Measurements from ENCODE around the gene GOLM1. TPM values are rescaled to one million over a fixed set of nuclear protein-coding genes. Genes with fewer than 3 reads are reported as not detected.

GOLM1 gene
- total RNA-seq, 1 donor from 2014 or later, result 22.4 TPM

DNA sequence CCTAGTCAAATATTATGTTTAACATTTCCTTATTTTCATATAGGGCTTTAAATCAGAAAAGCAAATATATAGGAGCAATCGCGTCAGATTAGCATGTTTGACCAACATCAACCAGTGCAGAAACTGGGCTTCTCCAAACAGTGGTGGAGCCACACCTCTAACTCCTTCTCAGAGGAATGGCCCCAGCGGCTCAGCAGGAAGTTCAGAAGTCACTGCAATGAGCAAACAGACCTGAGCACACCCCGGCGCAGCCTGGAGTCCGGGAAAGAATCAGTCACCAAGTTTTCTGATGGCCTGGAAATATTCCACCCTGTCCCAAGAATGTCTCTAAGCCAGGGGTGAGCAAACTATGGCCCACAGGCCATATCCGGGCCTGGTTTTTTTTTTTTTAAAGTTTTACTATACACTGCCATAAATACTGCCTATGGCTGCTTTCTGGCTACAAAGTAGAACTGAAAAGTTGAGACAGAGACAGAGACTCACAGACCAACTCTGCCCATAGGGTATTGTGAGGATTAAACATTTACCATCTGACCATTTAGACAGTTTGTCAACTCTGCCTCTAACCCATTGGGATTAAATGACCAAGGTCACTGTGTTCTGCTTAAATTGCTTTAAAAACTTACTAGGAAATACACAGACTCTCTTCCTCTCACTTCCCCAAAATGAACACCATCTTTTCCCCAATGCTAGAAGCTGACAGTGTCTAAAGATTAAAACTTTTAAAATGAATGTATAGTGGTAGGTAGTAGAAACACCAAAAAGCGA is 5.4 kb downstream of the GOLM1 start:
- Histone ChIP-seq H3K9me3 (ENCODE audit: control insufficient read depth in 3 of 3, low read length in 3 of 3) (no peaks in the 10 kb centered on the region), H3K36me3 (ENCODE audit: control insufficient read depth in 3 of 3, insufficient read depth in 3 of 3, low read length in 3 of 3) (no peaks in the 10 kb centered on the region), H3K4me1 (ENCODE audit: control insufficient read depth in 3 of 3, insufficient read depth in 3 of 3, low read length in 3 of 3) (peaks cover 0 to 4% (median 3%) of the 10 kb centered on the region in 3 donors), H3K27ac (ENCODE audit: low read depth, low read length) (no peak overlapping the region), H3K4me3 (ENCODE audit: low read length in 3 of 3) (no peak overlapping the region), H3K27me3 (ENCODE audit: control insufficient read depth in 3 of 3, insufficient read depth in 3 of 3, low read length in 3 of 3) (peaks cover 0 to 10% (median 4%) of the 10 kb centered on the region in 3 donors), H3K9ac (ENCODE audit: low read depth in 1 of 3, low read length in 3 of 3) (no peak overlapping the region)

DNA sequence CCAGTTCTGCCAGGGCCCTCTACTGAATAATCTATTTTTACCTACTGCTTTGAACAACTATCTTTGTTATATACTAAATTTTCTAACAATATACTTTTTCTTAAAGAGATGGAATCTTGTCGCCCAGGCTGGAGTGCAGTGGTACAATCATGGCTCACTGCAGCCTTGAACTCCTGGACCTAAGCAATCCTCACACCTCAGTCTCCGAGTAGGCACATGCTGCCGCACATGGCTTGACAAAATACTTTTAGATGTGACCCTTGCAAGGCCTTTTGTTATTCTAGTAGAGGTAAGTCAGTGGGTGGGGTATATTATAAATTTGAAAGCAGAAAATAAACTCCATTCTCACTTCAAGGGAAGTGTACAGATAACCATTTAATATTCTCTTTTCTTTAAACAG is 7.9 kb downstream of the GOLM1 start:
- H3K4me3 ChIP-seq (ENCODE audit: low read length in 3 of 3), result no peak overlapping the region
- H3K36me3 ChIP-seq (ENCODE audit: control insufficient read depth in 3 of 3, insufficient read depth in 3 of 3, low read length in 3 of 3), result no peaks in the 10 kb centered on the region
- no peak overlapping the region for H3K27ac ChIP-seq (ENCODE audit: low read depth, low read length)
- no peak overlapping the region for H3K9ac ChIP-seq (ENCODE audit: low read depth in 1 of 3, low read length in 3 of 3)
- H3K4me1 ChIP-seq (ENCODE audit: control insufficient read depth in 3 of 3, insufficient read depth in 3 of 3, low read length in 3 of 3), result no peaks in the 10 kb centered on the region
- H3K27me3 ChIP-seq (ENCODE audit: control insufficient read depth in 3 of 3, insufficient read depth in 3 of 3, low read length in 3 of 3), result no peaks in the 10 kb centered on the region
- H3K9me3 ChIP-seq (ENCODE audit: control insufficient read depth in 3 of 3, low read length in 3 of 3), result no peaks in the 10 kb centered on the region

DNA sequence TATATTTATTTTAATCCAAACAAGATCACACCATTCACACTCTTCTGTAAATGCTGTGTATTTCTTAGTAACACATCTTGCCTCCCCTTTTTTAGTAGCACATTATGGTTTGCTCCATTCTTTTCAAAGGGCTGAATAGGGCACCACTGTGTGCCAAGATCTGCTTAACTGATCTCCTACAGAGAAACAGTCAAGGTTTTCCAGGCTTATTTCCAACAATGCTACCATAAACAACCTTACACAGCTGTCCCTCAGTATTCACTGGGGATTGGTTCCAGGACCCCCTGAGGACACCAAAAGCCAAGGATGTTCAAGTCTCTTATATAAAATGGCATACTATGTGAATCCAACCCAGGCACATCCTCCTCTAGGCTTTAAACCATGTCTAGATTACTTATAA is 16.5 kb downstream of the GOLM1 start:
- no peaks in the 10 kb centered on the region for H3K4me1 ChIP-seq (ENCODE audit: control insufficient read depth in 3 of 3, insufficient read depth in 3 of 3, low read length in 3 of 3)
- H3K36me3 ChIP-seq (ENCODE audit: control insufficient read depth in 3 of 3, insufficient read depth in 3 of 3, low read length in 3 of 3), result peaks cover 0 to 3% (median 0%) of the 10 kb centered on the region in 3 donors
- H3K27me3 ChIP-seq (ENCODE audit: control insufficient read depth in 3 of 3, insufficient read depth in 3 of 3, low read length in 3 of 3), result no peaks in the 10 kb centered on the region
- H3K4me3 ChIP-seq (ENCODE audit: low read length in 3 of 3), result no peak overlapping the region
- no peak overlapping the region for H3K27ac ChIP-seq (ENCODE audit: low read depth, low read length)
- H3K9me3 ChIP-seq (ENCODE audit: control insufficient read depth in 3 of 3, low read length in 3 of 3), result no peaks in the 10 kb centered on the region
- H3K9ac ChIP-seq (ENCODE audit: low read depth in 1 of 3, low read length in 3 of 3), result no peak overlapping the region

DNA sequence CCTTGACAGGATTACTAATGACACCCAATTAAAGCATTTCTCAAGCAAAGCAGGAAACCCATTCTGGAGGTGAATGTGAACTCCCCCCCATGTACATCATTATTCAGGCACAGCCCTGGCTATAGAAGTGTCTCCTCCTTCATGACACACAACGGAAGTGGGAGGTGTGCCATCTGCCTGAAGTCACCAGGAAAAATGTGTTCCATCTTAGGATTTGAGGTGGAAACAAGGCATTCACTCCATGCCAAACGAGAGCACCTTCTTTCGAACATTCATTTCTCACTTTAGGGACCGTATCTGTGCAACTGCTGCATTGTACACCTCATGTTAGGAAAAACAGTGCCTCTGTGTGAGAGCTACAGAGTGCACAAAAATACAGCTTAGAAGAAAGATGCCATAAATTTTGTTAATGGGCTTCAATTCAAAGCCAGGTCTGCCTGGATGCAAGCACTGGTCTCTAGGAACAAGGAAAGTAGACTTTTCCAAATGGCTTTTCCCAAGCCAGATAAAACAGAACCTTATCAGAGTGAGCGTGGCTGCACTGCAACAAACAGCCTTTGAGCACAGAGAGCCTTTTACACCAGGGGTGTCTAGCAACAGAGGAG is 19.4 kb downstream of the GOLM1 start:
- no peak overlapping the region for H3K9ac ChIP-seq (ENCODE audit: low read depth in 1 of 3, low read length in 3 of 3)
- H3K4me3 ChIP-seq (ENCODE audit: low read length in 3 of 3), result no peak overlapping the region
- H3K27ac ChIP-seq (ENCODE audit: low read depth, low read length), result no peak overlapping the region
- H3K27me3 ChIP-seq (ENCODE audit: control insufficient read depth in 3 of 3, insufficient read depth in 3 of 3, low read length in 3 of 3), result no peaks in the 10 kb centered on the region
- no peaks in the 10 kb centered on the region for H3K4me1 ChIP-seq (ENCODE audit: control insufficient read depth in 3 of 3, insufficient read depth in 3 of 3, low read length in 3 of 3)
- H3K9me3 ChIP-seq (ENCODE audit: control insufficient read depth in 3 of 3, low read length in 3 of 3), result no peaks in the 10 kb centered on the region
- H3K36me3 ChIP-seq (ENCODE audit: control insufficient read depth in 3 of 3, insufficient read depth in 3 of 3, low read length in 3 of 3), result peaks cover 0 to 7% (median 0%) of the 10 kb centered on the region in 3 donors

DNA sequence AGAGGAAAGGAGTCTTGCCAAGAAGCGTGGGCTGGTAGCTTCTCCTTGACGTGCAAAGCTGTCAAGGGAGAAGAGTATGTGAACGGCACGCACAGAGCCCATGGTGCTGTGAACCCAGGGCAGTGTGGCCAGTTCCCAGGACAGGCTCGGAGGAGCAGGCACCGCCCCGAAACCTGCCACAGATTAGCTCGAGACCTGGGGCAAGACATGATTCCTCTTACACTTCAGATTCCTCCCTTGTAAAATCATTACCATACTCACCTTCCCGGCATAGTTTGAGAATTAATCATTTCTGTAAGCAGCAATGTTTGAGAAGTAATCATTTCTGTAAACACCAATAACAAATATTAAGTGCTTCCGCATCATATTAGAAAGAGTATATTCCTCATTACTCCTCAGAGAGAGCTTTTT is 19.9 kb downstream of the GOLM1 start:
- H3K27me3 ChIP-seq (ENCODE audit: control insufficient read depth in 3 of 3, insufficient read depth in 3 of 3, low read length in 3 of 3), result no peaks in the 10 kb centered on the region
- H3K9ac ChIP-seq (ENCODE audit: low read depth in 1 of 3, low read length in 3 of 3), result no peak overlapping the region
- peaks cover 0 to 7% (median 0%) of the 10 kb centered on the region in 3 donors for H3K36me3 ChIP-seq (ENCODE audit: control insufficient read depth in 3 of 3, insufficient read depth in 3 of 3, low read length in 3 of 3)
- no peaks in the 10 kb centered on the region for H3K9me3 ChIP-seq (ENCODE audit: control insufficient read depth in 3 of 3, low read length in 3 of 3)
- no peak overlapping the region for H3K27ac ChIP-seq (ENCODE audit: low read depth, low read length)
- no peak overlapping the region for H3K4me3 ChIP-seq (ENCODE audit: low read length in 3 of 3)
- no peaks in the 10 kb centered on the region for H3K4me1 ChIP-seq (ENCODE audit: control insufficient read depth in 3 of 3, insufficient read depth in 3 of 3, low read length in 3 of 3)

DNA sequence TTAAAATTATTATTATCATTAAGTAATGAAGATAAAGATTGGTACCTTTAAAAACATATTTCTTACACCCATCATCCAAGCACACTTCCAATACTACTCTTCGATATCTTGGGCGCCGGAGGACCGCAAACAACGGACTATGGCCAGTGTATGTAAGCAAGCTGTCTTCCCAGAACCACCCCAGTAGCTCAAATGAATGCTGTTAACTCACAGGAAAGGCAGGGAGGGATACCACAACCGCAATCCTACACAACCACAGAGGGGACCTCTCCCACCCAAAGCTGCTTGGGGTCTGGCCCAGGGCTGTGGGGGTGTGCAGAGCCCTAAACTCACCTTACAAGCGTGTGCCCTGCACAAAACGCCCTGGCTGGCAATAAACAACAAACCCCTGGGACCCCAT is 20.6 kb downstream of the GOLM1 start:
- H3K27me3 ChIP-seq (ENCODE audit: control insufficient read depth in 3 of 3, insufficient read depth in 3 of 3, low read length in 3 of 3), result no peaks in the 10 kb centered on the region
- H3K9me3 ChIP-seq (ENCODE audit: control insufficient read depth in 3 of 3, low read length in 3 of 3), result no peaks in the 10 kb centered on the region
- no peak overlapping the region for H3K9ac ChIP-seq (ENCODE audit: low read depth in 1 of 3, low read length in 3 of 3)
- H3K27ac ChIP-seq (ENCODE audit: low read depth, low read length), result no peak overlapping the region
- H3K4me3 ChIP-seq (ENCODE audit: low read length in 3 of 3), result no peak overlapping the region
- H3K36me3 ChIP-seq (ENCODE audit: control insufficient read depth in 3 of 3, insufficient read depth in 3 of 3, low read length in 3 of 3), result peaks cover 0 to 7% (median 0%) of the 10 kb centered on the region in 3 donors
- H3K4me1 ChIP-seq (ENCODE audit: control insufficient read depth in 3 of 3, insufficient read depth in 3 of 3, low read length in 3 of 3), result no peaks in the 10 kb centered on the region

DNA sequence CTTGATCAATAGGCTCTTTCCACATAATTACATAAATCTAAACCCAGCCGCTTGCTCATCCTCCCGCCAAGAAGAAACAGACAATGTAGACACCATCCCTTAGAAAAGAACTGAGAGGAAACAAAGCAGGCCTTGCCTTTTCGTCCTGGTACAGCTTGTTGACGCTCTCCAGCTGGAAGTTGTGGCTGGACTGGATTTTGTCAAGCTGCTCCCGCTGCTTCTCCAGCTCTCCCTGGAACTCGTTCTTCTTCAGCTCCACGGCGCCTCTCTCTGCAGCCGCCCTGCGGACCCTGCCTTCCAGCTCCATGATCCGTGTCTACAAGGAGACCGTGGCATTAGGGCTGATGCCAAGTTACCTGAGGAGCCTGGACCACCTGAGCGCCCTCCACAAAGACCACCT is 22.1 kb downstream of the GOLM1 start:
- Histone ChIP-seq H3K4me3 (ENCODE audit: low read length in 3 of 3) (no peak overlapping the region), H3K9me3 (ENCODE audit: control insufficient read depth in 3 of 3, low read length in 3 of 3) (no peaks in the 10 kb centered on the region), H3K9ac (ENCODE audit: low read depth in 1 of 3, low read length in 3 of 3) (no peak overlapping the region), H3K27me3 (ENCODE audit: control insufficient read depth in 3 of 3, insufficient read depth in 3 of 3, low read length in 3 of 3) (no peaks in the 10 kb centered on the region), H3K4me1 (ENCODE audit: control insufficient read depth in 3 of 3, insufficient read depth in 3 of 3, low read length in 3 of 3) (no peaks in the 10 kb centered on the region), H3K27ac (ENCODE audit: low read depth, low read length) (no peak overlapping the region), H3K36me3 (ENCODE audit: control insufficient read depth in 3 of 3, insufficient read depth in 3 of 3, low read length in 3 of 3) (peaks cover 0 to 7% (median 0%) of the 10 kb centered on the region in 3 donors)

DNA sequence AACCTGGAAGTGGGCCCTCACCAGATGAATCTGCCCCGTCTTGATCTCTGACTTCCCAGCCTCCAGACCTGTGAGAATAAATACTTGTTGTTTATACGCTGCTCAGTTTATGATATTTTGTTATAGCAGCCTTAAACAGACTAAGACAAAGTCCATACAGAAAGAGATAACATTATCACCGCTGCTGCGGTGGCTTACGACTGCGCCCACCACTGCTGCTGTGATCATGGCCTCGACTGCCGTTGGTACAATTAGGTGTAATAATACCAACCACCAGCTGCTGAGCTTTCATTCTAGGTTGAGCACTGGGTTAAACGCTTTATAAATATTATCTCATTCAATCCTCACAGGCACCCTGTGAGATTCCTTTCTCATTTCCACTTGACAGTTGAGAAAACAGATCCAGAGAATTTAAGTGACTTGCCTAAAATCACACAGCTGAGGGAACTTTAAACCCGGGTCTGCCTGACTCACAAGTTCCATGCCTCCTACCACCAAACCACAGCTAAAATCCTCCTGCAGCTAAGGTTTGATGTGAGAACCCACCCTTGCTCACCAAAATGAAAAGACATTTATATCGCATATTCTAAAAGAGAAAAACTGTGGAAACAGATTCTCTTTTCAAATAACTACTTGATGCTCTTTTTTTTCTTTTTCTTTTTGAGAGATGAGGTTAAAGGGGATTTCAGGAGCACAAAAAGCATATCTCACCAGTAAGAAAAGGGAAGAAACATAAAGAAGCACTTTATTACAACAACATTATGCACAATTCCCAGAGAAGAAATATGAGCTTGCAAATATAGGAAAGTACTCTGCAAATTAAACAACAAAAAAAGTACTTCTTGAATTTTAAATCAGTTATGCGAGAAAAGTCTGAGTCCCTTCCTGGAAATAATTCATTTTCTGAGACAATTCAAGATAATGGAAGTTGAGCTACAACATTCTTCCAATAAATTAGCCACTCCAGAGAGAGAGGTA is 23.9 kb downstream of the GOLM1 start:
- no peak overlapping the region for H3K4me3 ChIP-seq (ENCODE audit: low read length in 3 of 3)
- no peaks in the 10 kb centered on the region for H3K27me3 ChIP-seq (ENCODE audit: control insufficient read depth in 3 of 3, insufficient read depth in 3 of 3, low read length in 3 of 3)
- no peaks in the 10 kb centered on the region for H3K4me1 ChIP-seq (ENCODE audit: control insufficient read depth in 3 of 3, insufficient read depth in 3 of 3, low read length in 3 of 3)
- no peak overlapping the region for H3K9ac ChIP-seq (ENCODE audit: low read depth in 1 of 3, low read length in 3 of 3)
- no peaks in the 10 kb centered on the region for H3K9me3 ChIP-seq (ENCODE audit: control insufficient read depth in 3 of 3, low read length in 3 of 3)
- H3K27ac ChIP-seq (ENCODE audit: low read depth, low read length), result no peak overlapping the region
- peaks cover 0 to 7% (median 0%) of the 10 kb centered on the region in 3 donors for H3K36me3 ChIP-seq (ENCODE audit: control insufficient read depth in 3 of 3, insufficient read depth in 3 of 3, low read length in 3 of 3)

DNA sequence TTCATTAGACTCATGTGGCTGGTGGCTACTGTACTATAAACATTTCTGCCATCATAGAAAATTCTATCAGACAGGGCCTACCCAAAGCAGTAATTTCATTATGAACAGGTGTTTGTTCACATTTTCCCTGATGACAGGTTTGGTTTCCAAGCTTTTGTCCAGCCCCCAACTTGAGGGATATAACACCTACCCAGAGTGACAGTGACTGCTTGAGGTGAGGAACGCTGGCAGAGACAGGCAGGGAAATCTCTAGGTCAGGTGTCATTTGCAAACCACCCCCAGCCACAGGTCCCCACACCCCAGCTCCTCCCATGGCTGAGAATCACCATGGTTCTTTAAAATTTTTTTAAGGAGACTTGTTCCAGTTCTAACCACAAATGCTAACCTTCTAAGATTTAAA is 25.5 kb downstream of the GOLM1 start:
- Histone ChIP-seq H3K9ac (ENCODE audit: low read depth in 1 of 3, low read length in 3 of 3) (no peak overlapping the region), H3K27me3 (ENCODE audit: control insufficient read depth in 3 of 3, insufficient read depth in 3 of 3, low read length in 3 of 3) (no peaks in the 10 kb centered on the region), H3K4me1 (ENCODE audit: control insufficient read depth in 3 of 3, insufficient read depth in 3 of 3, low read length in 3 of 3) (no peaks in the 10 kb centered on the region), H3K27ac (ENCODE audit: low read depth, low read length) (no peak overlapping the region), H3K9me3 (ENCODE audit: control insufficient read depth in 3 of 3, low read length in 3 of 3) (no peaks in the 10 kb centered on the region), H3K36me3 (ENCODE audit: control insufficient read depth in 3 of 3, insufficient read depth in 3 of 3, low read length in 3 of 3) (peaks cover 0 to 7% (median 0%) of the 10 kb centered on the region in 3 donors), H3K4me3 (ENCODE audit: low read length in 3 of 3) (no peak overlapping the region)
